Keratinocyte (primary cell): ENCODE measurements around the gene ADM.

Experiments
- EZH2 ChIP-seq: IDR thresholded peaks from one replicate; pipeline ENCODE4 v1.6.1; 2012; ENCODE audit warnings: inconsistent platforms, mild to moderate bottlenecking, low read length, moderate library complexity
- TF ChIP-seq, protein P1 (sequence below), 3 experiments: IDR thresholded peaks in 1 of 3; conservative IDR thresholded peaks in 1 of 3; optimal IDR thresholded peaks in 1 of 3; 2 replicates in 2 of 3; 3 replicates in 1 of 3; pipeline versions ENCODE3 to v1.5.1; 2011; ENCODE audit warnings: low read length in 3 of 3, mild to moderate bottlenecking in 3 of 3, moderate library complexity in 2 of 3, control low read depth in 1 of 3, inconsistent platforms in 1 of 3; ENCODE audit not compliant: insufficient read depth in 2 of 3; ENCODE audit errors: extremely low read depth in 1 of 3

GRCh38 chr11:10351435-10351764, 46.5 kb downstream of the ADM start:
- TF ChIP-seq, protein P1, sequence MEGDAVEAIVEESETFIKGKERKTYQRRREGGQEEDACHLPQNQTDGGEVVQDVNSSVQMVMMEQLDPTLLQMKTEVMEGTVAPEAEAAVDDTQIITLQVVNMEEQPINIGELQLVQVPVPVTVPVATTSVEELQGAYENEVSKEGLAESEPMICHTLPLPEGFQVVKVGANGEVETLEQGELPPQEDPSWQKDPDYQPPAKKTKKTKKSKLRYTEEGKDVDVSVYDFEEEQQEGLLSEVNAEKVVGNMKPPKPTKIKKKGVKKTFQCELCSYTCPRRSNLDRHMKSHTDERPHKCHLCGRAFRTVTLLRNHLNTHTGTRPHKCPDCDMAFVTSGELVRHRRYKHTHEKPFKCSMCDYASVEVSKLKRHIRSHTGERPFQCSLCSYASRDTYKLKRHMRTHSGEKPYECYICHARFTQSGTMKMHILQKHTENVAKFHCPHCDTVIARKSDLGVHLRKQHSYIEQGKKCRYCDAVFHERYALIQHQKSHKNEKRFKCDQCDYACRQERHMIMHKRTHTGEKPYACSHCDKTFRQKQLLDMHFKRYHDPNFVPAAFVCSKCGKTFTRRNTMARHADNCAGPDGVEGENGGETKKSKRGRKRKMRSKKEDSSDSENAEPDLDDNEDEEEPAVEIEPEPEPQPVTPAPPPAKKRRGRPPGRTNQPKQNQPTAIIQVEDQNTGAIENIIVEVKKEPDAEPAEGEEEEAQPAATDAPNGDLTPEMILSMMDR (optimal IDR thresholded peaks at IDR 0.05 in 1 of 3, IDR thresholded peaks at IDR 0.05 in 1 of 3, conservative IDR thresholded peaks at IDR 0.05 in 1 of 3; ENCODE audit: extremely low read depth in 1 of 3, insufficient read depth in 2 of 3, low read length in 3 of 3) = no peak
- TF ChIP-seq EZH2 = no peak
